Upper lobe of right lung (tissue), 1 donor: ENCODE results near the gene IGF1R. TPM values are rescaled to one million over a fixed set of nuclear protein-coding genes. Genes with fewer than 3 reads are reported as not detected.

Experiments
- ATAC-seq: fragments of 200-7000 bp; cut with Tn5 transposase; one replicate; pipeline ENCODE4 v1.9.1; 2020; ENCODE audit warnings: mild to moderate bottlenecking, moderate library complexity
- DNase-seq: peaks from one replicate; pipeline ENCODE4 v3.0.0-alpha.2; 2020
- H3K27ac ChIP-seq: fragments of 200-600 bp; one replicate; pipeline ENCODE4 v1.8.0; 2022
- H3K27me3 ChIP-seq: fragments of 200-600 bp; one replicate; pipeline ENCODE4 v1.8.0; 2022; ENCODE audit warnings: mild to moderate bottlenecking
- H3K36me3 ChIP-seq: fragments of 200-600 bp; one replicate; pipeline ENCODE4 v1.8.0; 2022
- H3K4me1 ChIP-seq: fragments of 200-600 bp; one replicate; pipeline ENCODE4 v1.8.0; 2022
- H3K4me3 ChIP-seq: fragments of 200-600 bp; one replicate; pipeline ENCODE4 v1.8.0; 2022; ENCODE audit warnings: mild to moderate bottlenecking
- H3K9me3 ChIP-seq: fragments of 200-600 bp; one replicate; pipeline ENCODE4 v1.8.0; 2022
- intact Hi-C: fragments of 100-400 bp; cut with DNase I; formaldehyde crosslinking; loops from one replicate; pipeline ENCODE4 v1.11.0; 2022
- total RNA-seq: library from RNA; stranded (reverse); fragmentation: NEBNext Ultra II Directional; extraction: Animal tissue kit (Norgen Biotek cat#: 25700); gene quantifications from one replicate; pipeline ENCODE4 v1.2.1, GENCODE V29; 2021
- TF ChIP-seq, protein P1 (sequence below): fragments of 200-600 bp; IDR thresholded peaks from one replicate; pipeline ENCODE4 v1.8.0; 2022; ENCODE audit warnings: antibody characterized with exemption
- donor health status: DM: no; HTN: yes; CAD: no; lungs with severe emphysema.

The IGF1R gene
- total RNA-seq, 1 donor from 2014 or later: 40.0 TPM

DNA sequence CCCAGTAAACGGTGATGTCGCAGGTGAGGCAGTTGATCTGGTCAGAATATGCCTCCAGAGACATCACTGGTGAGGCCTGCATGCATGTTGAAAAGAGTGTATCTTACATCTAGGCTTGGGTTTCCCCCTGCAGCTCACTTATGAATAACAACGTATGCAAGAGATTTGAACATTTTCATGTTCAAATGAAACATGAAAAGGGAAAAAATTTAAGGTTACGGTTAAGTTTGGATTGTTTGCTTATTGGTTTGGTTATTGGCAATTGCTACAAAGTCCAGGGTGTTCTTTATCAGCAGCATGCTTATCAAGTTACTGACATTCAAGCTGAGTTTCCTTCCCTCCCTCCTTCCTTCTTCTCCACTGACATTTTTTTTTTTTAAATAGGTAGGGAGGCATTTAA, 123.2 kb downstream of the IGF1R start:
- Histone ChIP-seq H3K27me3 (no peaks in the 10 kb centered on the region), H3K4me3 (no peak overlapping the region), H3K27ac (no peak overlapping the region), H3K36me3 (no peaks in the 10 kb centered on the region), H3K4me1 (no peaks in the 10 kb centered on the region), H3K9me3 (no peaks in the 10 kb centered on the region)
- TF ChIP-seq, protein P1, sequence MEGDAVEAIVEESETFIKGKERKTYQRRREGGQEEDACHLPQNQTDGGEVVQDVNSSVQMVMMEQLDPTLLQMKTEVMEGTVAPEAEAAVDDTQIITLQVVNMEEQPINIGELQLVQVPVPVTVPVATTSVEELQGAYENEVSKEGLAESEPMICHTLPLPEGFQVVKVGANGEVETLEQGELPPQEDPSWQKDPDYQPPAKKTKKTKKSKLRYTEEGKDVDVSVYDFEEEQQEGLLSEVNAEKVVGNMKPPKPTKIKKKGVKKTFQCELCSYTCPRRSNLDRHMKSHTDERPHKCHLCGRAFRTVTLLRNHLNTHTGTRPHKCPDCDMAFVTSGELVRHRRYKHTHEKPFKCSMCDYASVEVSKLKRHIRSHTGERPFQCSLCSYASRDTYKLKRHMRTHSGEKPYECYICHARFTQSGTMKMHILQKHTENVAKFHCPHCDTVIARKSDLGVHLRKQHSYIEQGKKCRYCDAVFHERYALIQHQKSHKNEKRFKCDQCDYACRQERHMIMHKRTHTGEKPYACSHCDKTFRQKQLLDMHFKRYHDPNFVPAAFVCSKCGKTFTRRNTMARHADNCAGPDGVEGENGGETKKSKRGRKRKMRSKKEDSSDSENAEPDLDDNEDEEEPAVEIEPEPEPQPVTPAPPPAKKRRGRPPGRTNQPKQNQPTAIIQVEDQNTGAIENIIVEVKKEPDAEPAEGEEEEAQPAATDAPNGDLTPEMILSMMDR: no peak
- ATAC-seq (no peak), DNase-seq (no peak)
- intact Hi-C loops: no loop called here

DNA sequence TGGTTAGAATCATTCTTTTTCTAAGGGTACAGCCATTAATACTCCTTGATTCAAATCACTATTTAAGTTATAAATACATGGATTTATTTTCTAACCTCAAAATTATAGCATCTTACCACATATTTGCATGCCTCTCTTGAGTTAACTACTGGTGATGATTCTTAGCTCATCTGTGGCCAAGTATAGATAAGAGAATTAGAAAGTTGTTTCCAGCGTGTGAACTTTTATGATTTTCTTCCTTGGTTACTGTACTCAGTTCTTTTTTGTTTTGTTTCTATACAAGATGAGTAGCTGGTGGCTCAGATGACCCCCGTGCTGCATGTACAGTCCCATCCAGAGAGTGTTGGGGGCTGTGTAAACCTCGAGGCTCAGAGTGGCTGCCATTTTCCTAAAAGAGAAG, 124.6 kb downstream of the IGF1R start:
- ATAC-seq (no peak), DNase-seq (no peak)
- intact Hi-C loops: no loop called here
- Histone ChIP-seq H3K4me3 (no peak overlapping the region), H3K27ac (no peak overlapping the region), H3K27me3 (no peaks in the 10 kb centered on the region), H3K4me1 (peaks cover 4% of the 10 kb centered on the region), H3K9me3 (no peaks in the 10 kb centered on the region), H3K36me3 (no peaks in the 10 kb centered on the region)
- TF ChIP-seq, protein P1: no peak

DNA sequence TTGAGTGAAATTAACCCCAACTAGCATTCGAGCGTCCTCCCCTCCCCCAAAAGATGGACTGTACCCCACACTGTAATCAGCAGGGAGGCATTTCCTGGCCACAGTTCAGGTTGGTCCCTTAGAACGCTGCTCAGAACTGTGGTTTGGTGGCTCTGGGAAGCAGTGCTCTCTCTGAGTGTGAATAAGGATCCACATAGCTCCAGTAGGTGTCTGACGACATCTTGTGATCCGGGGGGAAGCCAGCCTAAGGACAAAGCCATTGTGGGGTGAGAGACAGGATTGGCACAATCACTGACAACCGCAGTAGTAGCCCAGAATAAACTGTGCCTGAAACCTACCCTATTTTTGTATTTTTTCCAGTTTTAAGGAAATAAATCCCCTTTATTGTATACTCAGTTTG, 125.3 kb downstream of the IGF1R start:
- no peak for DNase-seq
- TF ChIP-seq, protein P1: no peak
- Histone ChIP-seq H3K9me3 (no peaks in the 10 kb centered on the region), H3K27me3 (no peaks in the 10 kb centered on the region), H3K27ac (no peak overlapping the region), H3K4me3 (no peak overlapping the region), H3K4me1 (peaks cover 4% of the 10 kb centered on the region), H3K36me3 (no peaks in the 10 kb centered on the region)
- intact Hi-C loops: no loop called here
- no peak for ATAC-seq

DNA sequence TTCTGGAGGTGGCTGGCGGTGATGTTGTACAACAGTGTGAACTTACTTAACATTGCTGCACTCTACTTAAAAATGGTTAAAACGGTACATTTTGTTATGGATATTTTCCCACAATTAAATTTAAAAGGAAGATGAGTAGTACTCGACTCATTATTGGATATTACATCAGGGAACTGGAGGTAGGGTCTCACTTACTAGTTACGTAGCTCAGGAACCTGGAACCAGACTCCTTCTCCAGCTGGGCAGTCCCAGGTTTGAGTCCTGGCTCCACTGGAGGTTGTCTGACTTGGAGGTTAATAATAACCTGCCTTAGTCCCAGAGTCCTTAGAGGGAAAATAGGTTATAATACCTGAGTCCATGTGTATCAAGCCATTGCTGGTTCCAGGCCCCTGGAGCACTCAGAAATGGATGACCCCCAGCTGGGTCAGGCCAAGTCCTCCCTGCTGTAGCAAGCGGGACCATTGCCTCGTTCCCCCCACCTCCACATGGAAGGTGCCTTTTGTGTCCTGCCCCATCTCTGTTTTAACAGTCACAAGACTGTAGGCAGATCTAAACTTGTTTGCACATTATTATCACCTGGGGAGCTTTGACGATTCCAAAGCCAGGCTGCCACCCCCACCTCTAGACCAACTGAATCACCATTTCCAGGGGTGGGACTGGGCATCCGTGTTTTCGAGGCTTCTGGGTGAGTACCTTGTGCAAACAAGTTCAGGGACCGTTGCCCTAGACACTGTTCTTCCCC, 126.6 kb downstream of the IGF1R start:
- Histone ChIP-seq H3K4me1 (peaks cover 13% of the 10 kb centered on the region), H3K9me3 (no peaks in the 10 kb centered on the region), H3K27me3 (no peaks in the 10 kb centered on the region), H3K36me3 (no peaks in the 10 kb centered on the region), H3K27ac (no peak overlapping the region), H3K4me3 (no peak overlapping the region)
- intact Hi-C loops: no loop called here
- no peak for DNase-seq
- TF ChIP-seq, protein P1: no peak
- ATAC-seq: no peak

DNA sequence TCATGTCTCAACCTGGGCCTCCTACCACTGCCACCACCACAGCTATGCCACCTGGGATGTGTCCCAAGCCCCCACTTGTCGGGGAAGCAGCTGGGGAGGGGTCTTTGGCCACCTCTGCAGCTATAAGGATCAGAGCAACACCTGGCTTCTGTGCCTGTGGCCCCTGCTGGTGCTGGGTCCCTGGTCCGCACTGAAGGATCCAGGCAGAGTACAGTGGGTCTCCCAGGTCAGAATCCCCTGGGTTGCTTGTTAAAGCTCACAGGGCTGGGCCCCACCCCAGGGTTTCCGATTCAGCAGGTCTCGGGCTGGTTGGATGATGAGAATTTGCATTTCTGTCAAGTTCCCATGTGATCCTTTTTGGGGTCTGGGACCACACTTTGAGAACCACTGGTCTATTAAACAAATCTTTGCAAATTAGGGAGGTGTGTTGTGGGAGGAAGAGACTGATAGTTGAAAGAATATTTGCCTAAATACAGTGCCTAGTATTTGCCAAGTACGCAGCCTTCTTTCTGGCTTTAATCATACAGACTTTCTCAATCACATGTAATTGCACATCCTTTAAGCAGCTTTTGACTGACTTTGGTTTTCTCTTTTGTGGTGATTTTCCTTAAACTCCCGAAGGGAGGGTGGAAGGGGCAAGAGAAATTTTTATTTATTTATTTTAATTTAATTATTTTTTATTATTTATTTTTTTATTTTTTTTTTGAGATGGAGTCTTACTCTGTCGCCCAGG, 127.3 kb downstream of the IGF1R start:
- no peak for ATAC-seq
- DNase-seq: no peak
- intact Hi-C loops: no loop called here

More for the DNA sequence above, 127.3 kb downstream of the IGF1R start:
- TF ChIP-seq, protein P1: no peak
- Histone ChIP-seq H3K4me3 (no peak overlapping the region), H3K9me3 (no peaks in the 10 kb centered on the region), H3K36me3 (no peaks in the 10 kb centered on the region), H3K27me3 (no peaks in the 10 kb centered on the region), H3K4me1 (peaks cover 13% of the 10 kb centered on the region), H3K27ac (no peak overlapping the region)
